ENCODE data around the gene ERCC1.
"Not testable (repeated sequence)": the region's sequence is repeated elsewhere in the genome, so short reads cannot be mapped to it uniquely, and the experiment has no call there.

The ERCC1 gene

DNA sequence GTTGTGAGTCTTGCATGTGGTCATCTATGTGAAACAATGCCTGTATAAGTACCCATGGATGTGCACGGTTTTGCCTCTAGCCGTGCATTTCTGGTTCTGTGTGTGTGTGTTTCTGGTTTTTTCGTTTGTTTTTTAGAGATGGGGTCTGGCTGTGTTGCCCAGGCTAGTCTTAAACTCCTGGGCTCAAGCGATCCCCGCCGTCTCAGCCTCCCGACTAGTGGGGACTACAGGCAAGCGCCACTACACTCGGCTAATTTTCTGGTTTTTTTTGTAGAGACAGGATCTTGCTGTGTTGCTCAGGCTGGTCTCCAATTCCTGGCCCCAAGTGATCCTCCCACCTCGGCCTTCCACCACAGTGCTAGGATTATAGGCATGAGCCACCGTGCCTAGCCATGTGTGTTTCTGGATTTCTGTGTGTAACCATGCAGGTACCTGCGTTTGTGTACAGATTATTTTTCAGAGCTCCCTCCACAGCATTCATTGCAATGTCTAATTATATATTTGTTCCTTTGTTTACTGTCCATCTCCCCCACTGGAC, 28.2 kb upstream of the ERCC1 start:
- DNase-seq = no peak

DNA sequence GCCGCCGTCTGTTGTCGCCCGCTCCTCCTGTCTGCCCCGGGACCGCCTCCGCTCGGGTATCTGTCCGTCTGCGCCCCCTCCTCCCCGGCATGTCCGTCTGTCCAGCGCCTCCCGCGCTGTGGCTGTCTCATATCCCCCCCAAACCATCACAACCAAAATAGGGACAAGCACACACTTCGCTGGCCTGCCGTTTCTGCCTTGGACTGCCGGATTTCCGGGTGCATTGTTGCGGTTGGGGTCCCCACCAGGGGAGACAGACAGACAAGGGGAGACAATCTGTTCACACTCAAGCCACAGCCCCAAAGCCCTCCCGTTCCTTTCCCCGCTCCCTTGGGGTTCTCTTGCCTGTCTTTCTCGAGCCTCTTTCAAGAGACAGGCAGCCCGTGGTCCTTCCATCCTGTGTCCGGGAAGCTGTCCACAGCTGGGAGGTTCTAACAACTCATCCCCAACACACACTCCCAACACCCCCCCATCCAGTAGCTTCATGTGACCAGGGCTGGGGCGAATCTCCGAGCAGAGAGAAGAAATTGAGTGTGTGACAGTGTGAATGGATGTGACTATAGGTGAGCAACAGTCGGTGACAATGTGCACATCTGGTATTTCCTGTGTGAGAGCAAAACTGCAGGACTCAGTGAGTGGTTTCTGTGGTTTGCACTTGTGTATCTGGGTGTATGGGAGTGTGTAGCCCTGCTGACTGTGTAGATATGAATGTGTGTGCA, 27.6 kb upstream of the ERCC1 start:
- no peak for DNase-seq

DNA sequence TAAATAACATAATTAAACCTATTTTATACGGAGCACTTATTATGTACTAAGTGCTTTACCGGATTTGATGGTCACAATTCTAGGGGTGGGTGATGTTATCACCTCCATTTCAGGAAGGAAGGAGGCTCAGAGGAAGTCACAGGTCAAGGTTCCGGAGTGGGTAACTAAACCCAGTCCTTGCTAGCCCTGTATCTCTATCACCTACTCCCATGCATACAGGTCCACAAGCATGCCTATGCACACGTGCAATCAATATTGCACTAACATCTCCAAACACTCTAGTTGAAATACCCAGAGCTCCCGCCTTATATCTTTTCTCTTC, 26.3 kb upstream of the ERCC1 start:
- no peak for DNase-seq

DNA sequence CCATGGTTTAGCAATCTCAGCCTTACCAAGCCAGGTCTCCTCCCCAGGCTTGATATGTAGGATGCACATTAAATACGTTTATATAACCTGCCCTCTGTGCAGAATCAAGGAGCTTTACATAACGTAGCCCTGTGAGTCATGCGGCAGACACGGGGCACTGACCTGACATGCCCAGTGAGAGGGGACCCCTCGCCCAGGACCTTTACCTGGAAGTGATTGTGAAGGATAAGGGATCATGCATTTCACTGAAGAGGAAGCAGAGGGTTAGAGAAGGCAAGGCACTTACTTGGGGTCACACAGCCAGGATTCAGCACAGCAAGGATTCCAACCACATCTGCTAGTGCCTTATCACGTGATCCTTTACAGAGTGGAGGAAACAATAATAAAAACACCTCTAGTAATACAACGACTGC, 25.2 kb upstream of the ERCC1 start:
- no peak for DNase-seq

DNA sequence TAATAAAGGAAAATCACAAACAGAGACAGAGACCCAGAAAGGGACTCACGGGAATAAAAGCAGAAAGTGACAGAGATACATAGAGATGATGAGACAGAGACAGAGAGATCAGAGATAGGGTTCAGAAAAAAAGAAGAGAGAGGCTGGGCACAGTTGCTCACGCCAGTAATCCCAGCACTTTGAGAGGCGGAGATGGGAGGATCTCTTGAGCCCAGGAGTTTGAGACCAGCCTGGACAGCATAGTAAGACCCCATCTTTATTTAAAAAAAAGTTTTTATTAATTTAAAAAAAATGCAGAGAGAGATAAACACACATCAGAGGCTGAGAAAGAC, 24.7 kb upstream of the ERCC1 start:
- DNase-seq = no peak

DNA sequence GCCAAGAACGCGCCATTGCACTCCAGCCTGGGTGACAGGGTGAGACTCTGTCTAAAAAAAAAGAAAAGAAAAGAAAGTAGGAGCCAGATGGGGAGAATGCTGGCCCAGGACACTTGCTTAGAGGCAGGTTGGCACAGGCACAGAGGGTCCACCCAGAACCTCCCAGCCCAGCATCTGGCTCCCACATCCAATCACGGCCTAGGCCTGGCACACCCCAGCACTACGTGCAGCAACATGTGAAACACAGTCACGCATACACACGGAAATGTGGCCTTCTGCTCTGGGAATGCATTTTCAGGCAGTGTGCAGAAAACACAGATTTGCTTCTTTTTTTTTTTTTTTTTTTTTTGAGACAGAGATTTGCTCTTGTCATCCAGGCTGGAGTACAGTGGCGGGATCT, 23.2 kb upstream of the ERCC1 start:
- no peak for DNase-seq

DNA sequence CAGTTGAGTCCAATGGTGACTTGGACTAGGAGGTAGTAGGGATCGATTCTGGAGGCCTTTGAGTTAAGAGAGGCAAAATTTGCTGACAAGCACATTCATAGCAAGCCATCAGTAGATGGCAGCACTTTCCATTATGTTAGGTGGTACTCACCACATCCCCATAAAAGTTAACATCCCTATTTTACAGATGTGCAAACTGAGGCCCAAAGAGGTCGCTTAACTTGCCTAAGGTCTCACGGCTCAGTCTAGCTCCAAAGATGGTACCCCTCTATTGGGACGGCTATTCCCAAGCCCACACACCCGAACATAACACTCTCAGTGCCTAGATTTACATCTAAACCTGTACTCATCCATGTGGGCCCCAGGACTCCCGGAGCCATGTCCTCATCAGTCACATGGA, 22.6 kb upstream of the ERCC1 start:
- no peak for DNase-seq

DNA sequence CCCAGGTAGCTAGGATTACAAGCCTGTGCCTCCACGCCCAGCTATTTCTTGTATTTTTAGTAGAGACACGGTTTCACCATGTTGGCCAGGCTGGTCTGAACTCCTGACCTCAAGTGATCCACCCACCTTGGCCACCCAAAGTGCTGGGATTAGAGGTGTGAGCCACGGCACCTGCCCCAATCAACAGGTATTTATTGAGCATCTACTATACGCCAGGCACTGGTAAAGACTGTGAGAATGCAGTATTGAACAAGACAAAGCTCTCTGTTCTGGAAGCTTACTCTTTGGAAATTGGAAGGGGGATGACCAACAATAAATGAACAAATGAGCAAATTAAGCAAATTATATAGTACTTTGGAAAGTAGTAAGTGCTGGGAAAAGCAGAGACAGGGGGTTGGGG, 21.4 kb upstream of the ERCC1 start:
- DNase-seq = no peak

DNA sequence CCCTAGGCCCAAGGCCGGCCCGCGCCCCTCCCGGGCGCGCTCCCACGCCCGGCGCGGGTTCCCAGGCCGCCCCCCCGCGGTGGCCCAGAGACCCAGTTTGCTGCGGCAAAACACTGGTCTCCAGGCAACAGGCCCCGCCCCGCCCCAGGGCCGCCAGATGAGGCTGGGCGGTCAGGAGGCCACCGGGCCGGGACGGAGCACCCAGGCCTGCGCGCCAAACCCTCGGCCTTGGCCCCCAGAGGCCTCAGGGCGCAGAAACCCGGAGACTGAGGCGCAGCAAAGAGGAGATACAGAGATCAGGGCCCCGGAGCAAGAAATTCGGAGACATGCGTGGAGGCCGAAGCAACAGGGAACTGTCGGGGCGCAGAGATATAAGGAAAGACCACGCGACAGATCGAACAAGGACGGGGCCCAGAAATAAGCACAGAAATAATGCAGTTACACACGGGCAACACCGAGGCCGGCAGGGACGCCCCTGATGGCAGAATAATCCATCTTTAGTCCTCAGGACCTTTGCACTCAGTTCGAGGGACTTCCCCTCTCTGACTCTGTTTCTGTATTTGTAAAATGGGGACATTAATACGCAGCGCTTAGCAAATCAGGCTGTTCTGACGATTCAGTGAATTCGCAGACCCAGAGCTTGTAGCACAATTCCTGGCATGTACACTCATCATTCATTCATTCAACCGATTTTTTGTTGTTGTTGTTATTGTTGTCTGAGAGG, 20.8 kb upstream of the ERCC1 start:
- DNase-seq = peak; percentile 53

DNA sequence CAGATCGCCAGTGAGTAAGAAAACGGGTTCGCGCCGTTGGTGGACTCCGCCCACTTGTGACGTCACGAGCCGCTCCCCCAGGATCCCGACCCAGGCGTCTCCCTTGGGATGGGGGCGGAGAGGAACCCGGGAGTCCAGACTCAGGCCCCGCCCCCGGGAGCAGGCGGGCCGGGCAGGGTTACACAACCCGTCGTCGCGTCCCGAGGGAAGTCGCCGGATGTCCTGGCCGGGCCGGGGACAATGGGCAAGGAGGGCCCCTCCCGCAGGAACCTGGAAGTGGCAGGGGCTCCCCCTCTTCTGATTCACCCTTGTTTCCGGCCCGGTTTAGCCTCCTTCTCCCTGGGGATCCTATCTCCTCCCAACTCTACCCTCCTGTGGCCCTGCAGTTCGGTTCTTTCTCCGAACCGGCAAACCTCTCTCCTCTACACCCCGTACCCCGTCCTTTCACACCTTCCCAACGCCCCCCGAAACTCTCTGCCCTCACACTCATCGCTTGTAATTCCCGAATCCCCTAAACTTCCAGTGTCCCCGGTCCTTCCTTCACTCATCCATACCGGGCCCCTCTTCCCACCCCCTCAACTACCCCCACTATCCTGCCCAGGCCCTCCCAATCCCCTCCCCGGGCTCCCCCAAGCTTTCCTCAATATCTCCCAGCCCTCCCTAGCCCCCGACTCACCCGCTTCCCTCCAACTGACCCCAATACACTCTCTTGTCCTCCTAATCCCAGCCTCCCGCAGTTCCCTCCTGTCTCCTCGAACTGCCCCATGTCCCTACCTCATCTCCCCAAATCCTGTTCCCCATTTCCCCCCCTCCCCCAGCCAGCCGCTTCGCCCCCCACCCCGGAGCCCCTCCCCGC, 20.0 kb upstream of the ERCC1 start:
- peak; percentile 35 for DNase-seq

DNA sequence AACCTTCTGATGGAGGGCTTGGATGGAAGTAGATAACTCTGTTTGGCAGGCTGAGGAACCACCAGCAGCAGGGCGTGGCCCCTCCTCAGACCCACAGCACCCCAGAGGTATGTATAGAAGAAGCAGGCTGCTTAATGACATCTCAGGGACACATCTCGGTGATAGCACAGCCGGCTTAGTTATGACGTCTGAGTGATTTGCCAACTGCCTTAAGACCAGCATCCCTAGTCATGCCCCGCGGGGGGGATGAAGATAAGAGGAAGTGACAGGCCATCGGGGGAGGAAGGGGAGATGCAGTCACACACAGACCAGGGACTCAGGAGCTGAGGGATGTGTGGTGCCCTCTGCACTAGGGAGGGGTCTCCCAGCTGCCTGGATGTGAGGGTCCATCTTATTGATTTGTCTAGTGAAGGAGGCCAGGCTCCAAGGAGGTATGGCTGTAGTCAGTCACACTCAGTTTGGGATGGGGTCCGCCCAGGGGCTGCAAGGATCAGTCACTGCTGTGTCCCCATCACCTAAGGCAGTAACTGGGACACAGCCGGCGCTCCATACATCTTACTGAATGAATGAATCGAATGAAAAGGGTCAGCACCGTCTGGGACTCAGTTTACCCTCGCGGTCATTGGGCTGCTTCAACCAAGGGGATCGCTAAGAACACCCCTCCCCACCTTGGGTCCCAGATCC, 19.2 kb upstream of the ERCC1 start:
- DNase-seq = no peak

DNA sequence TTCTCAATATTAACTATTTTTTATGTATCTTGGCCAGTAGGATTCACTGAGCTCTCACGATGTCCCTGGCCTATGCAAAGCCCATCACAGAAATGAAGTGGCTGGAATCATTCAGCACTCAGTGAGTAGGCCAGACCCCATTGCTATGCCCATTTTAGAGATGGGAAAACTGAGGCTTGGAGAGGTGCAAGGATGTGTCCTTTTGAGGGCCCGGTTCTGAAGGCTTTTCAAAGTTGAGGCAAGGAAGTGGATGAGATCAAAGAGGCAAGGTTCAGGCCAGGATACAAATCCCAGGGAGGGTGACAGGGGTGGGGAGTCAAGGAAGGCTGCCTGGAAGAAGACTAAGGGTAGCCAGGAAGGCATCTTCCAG, 18.7 kb upstream of the ERCC1 start:
- no peak for DNase-seq

DNA sequence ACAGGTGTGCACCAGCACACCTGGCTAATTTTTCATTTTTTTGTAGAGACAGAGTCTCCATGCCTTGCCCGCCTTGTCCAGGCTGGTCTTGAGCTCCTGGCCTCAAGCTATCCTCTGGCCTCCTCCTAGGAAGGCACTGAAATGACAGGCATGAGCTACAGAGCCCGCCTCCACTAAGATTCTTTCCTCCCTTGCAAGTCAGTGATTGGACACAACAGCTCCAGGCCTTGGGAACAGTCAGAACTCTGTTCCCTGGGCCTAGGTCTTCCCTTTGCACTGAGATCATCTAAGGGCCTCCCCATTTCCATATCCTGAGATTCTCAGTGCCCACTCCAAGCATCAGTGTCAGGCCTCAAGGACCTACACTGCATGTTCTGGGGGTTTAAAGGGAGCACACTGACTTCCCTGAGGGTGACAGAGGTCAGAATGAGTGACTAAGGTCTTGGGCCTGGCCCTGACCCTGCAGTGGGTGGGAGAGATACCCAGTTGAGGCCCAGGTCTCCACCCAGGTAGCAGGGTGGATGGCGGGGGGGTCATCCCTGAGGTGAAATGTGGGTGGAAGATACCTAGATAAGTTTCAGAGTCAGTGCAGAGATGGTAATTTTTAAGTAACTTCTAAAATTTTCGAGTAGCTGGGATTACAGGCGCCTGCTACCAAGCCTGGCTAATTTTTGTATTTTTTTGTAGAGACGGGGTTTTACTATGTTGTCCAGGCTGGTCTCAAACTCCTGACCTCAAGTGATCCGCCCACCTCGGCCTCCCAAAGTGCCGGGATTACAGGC, 17.3 kb upstream of the ERCC1 start:
- DNase-seq = no peak

DNA sequence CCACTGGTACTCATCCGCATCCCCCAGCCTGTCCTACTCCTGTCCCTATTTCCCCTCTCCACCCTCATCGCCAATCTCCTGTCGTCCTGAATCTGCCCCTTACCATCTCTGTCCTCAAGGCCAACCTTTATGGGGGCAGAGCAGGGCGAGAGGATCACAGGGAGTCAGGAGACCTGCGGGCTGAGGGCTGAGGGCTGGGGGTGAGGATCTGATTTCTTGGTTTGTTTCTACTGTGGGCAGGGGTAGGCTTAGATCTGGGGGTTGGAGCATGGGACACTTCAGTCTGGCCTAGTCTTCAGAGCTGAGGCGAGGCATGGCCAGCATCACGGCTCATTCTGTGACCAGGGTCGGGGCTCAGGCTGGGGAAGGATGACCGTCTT, 16.5 kb upstream of the ERCC1 start:
- DNase-seq = no peak

DNA sequence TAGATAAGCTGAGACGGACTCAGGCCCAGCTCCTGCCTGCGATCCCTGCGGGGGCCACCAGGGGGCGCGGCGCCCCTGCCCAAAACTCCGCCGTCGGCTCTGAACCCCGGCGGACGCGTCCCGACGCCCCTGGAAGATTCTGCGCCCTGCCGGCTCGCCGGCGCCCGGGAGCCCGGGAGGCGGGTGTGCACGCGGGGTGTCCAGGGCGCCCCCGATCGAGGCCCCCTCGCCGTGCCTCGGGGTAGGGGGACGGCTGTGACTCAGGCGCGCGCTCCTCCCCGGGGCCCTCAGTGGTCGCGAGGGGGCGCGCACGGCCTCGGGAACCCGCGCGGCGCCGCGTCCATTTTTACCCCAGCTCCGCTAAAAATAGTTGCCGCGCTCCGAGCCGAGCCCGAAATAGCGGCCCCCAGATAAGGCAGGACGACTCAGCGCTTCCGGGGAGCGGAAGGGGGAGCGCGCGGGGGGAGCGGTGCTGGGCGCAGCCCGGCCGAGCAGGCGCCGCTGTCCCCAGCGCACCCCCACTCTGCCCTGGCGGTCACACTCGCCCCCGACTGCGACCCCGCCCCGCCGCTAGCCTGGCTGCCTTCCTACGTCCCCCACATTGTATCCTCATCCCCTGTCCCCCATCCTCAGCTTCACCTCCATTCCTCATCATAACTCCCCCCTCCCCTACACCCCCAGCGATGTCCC, 16.0 kb upstream of the ERCC1 start:
- no peak for DNase-seq

DNA sequence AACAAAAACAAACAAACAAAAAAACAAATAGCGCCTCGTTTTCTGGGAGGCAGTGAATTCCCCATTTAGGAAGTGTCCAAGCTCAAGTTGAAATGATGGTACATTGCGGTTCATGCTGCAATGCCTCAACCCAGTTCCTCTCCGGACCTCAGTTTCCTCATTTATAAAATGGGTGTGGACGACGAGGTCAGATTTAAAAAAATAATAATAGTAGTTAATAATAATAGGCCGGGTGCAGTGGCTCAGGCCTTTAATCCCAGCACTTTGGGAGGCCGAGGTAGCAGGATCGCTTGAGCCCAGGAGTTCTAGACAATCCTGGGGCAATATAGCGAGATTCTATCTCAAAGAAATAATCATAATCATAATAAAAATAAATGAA, 15.5 kb upstream of the ERCC1 start:
- DNase-seq = no peak

DNA sequence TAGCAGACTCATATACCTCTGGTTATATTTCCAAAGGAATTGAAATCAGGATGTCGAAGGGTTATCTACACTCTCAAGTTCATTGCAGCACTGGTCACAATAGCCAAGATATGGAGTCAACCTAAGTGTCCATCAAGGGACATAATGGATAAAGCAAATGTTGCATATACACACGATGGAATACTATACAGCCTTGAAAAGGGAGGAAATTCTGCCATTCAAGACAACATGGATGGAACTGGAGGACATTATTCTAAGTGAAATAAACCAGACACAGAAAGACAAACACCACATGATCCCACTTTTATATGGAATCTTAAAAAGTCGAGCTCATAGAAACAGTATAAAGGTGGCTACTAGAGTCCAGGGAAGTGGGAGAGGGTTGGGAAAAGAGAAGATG, 13.6 kb upstream of the ERCC1 start:
- DNase-seq = no peak

DNA sequence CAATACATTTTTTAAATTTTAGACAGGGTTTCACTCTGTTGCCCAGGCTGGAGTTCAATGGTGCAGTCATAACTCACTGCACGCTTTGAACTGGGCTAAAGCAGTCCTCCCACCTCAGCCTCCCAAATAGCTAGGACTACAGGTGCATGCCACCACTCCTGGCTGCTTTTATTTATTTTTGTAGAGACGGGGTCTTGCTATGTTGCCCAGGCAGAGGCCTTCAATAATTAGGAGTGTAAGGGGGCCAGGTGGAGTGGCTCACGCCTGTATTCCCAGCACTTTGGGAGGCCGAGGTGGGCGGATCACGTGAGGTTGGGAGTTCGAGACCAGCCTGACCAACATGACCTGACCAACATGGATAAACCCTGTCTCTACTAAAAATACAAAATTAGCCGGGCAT, 8.8 kb upstream of the ERCC1 start:
- DNase-seq = not testable (repeated sequence)

DNA sequence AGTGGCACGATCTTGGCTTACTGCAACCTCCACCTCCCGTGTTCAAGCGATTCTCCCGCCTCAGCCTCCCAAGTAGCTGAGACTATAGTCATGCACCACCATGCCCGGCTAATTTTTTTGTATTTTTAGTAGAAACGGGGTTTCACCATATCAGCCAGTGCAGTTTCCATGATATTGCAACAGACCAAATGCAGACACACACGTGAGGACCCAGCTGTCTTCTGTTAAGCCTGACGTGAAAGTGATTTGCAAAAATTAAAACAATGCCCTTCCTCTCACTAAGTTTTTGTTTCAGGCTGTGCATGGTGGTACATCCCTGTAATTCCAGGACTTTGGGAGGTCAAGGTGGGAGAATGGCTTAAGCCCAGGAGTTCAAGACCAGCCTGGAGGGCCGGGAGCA, 7.3 kb upstream of the ERCC1 start:
- DNase-seq = not testable (repeated sequence)

DNA sequence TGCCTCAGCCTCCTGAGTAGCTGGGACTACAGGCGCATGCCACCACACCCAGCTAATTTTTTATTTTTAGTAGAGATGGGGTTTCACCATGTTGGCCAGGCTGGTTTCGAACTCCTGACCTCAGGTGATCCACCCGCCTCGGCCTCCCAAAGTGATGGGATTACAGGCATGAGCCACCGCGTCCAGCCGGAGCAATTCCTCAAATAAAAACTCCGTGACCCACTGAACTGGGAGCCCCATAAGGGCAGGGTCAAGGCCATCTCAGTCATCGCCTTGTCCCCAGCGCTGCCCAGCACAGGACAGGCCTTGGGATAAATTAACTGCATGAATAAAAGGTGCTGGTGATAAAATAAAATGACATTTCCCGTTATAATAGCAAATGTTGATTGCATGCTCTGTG, 6.2 kb upstream of the ERCC1 start:
- not testable (repeated sequence) for DNase-seq

DNA sequence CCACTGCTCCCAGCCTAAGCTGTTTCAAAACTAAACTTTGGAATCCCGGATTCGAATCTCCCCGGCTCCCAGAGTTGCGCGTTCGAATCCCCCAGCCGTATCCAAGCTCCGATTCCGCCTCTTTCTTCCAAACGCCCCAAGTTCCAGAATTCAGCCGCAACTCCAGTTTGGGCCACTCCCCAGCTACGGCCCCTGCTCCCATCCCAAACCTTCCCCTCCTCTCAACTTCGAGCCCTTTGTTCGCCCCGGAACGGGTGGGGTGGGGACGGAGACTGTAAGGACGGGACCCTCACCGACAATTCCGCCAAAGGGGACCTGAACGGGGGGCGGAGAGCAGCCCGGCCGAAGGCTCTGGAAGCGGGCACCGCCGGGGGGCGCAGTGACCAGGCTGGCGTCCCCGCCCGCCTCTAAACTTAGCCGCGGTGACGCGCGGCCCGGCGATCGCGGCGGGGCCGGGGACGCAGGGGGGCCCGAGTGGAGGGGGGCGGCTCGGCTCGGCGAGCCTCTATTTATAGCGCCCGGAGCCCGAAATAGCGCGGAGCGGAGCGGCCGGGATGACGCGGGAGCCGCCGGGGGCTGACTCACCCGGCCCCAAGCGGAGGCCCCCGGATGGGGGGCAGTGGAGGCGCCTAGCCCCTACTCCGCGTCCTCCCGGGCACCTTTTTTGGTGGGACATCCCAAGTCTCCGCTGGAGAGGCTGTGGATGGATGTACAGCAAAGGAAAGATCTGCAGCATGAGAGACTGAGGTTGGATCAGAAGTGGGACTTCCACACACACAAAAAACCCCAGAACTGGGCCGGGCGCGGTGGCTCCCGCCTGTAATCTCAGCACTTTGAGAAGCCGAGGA, 4.9 kb upstream of the ERCC1 start:
- no peak for DNase-seq
